HK-2 (cell line): ENCODE data around the gene LRRC74B.
"Not testable (repeated sequence)": the region's sequence is repeated elsewhere in the genome, so short reads cannot be mapped to it uniquely, and the experiment has no call there.

Experiments used
- DNase-seq: peaks from one replicate; pipeline ENCODE4 v3.0.0-alpha.2; 2018; ENCODE audit not compliant: unreplicated experiment

Gene LRRC74B

GRCh38 chr22:21054714-21055563 lies 9.2 kb downstream of the LRRC74B start:
- no peak for DNase-seq

- DNase-seq = no peak
These were observed 9.8 kb downstream of the LRRC74B start for GRCh38 chr22:21055564-21055834.

- no peak for DNase-seq
These were observed 10.2 kb downstream of the LRRC74B start for GRCh38 chr22:21055880-21056319.

GRCh38 chr22:21060363-21060762 lies 14.6 kb downstream of the LRRC74B start:
- not testable (repeated sequence) for DNase-seq

DNA sequence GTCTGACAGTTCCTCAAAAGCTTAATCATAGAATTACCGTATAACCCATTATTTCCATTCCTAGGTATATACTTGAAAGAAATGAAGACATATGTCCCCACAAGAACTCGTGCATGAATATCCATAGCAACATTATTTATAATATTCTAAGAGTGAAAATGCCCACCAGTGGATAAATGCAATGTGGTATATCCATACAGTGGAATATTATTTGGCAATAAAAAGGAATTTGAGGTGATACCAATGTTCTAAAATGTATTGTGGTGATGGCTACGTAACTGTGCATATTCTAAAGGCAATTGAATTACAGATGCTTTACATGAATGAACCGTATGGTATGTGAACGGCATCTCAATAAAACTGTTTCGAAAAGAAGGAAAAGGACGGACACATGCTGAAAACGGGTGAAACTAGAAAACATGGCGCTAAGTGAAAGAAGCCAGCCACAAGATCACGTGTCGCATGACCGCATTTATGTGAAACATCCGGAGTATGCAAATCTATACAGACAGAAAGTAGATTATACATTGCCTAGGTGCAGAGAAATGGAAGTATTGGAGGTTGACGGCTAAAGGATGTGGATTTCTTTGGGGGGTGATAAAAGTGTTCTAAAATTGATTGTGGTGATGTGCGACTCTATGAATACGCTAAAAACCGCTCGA lies 16.0 kb downstream of the LRRC74B start:
- not testable (repeated sequence) for DNase-seq

DNA sequence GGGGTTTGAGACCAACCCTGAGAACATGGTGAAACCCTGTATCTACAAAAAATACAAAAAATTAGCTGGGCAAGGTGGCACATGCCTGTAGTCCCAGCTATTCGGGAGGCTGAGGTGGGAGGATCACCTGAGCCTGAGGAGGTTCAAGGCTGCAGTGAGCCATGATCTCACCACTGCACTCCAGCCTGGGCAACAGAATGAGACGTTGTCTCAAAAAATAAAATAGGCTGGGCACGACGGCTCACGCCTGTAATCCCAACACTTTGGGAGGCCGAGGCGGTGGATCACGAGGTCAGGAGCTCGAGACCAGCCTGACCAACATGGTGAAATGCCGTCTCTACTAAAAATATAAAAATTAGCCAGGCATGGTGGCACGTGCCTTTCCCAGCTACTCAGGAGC lies 18.7 kb downstream of the LRRC74B start:
- DNase-seq = not testable (repeated sequence)

- DNase-seq = no peak
These were observed 19.4 kb downstream of the LRRC74B start for GRCh38 chr22:21064917-21065864.

GRCh38 chr22:21067075-21067900 lies 21.5 kb downstream of the LRRC74B start:
- DNase-seq = no peak

DNA sequence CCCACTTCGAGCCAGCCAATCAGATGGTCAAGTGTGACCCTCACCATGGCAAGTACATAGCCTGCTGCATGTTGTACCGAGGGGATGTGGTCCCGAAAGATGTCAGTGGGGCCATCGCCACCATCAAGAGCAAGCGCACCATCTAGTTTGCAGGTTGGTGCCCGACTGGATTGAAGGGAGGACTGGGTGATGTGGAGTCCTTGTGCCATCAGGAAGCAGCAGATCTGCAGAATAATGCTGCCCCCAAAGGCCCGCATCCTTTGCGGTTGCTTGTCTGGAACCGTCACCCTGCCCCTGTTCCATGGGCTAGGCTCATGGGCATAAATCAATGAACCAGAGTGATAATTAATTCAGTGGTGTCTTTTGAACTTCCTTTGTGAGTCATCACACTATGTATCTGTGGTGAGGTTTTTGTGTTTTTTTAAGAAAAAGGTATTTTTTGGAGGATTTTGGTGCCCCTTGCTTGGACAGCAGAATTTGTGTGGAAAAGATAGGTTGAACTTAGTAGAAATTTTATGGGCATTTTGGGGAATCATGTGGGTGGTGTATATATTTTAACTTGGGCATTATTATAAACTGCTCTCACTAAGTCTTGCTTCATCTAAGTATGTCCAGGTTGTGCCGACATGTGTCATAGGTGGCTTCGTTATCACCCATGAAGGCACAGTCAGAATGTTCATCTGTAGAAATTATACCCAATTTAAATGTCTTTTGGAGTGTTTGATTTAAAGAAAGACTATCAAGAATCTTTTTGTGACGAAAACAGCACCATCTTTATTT lies 22.3 kb downstream of the LRRC74B start:
- no peak for DNase-seq

GRCh38 chr22:21068681-21069276 lies 23.0 kb downstream of the LRRC74B start:
- DNase-seq = no peak

DNA sequence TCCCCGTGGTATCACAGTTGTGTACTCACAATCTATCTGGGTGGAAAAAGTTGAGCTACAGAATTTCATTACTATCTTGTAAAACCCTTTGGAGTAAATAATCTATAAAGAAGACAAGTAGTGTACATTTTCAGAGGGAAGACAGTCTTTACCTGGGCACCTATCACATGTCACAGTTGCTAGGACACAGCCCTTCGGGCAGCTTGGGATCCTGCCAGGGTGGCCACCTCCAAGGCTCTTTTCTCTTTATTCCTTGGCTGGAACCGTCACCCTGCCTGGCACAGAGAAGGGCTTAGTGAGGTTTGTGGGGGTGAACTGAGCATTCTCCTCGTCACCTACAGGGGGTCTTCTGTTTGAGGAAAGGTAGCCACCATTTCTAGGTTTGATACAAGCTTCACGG lies 23.6 kb downstream of the LRRC74B start:
- DNase-seq = no peak

- no peak for DNase-seq
These were observed 25.2 kb downstream of the LRRC74B start for GRCh38 chr22:21070690-21071615.

DNA sequence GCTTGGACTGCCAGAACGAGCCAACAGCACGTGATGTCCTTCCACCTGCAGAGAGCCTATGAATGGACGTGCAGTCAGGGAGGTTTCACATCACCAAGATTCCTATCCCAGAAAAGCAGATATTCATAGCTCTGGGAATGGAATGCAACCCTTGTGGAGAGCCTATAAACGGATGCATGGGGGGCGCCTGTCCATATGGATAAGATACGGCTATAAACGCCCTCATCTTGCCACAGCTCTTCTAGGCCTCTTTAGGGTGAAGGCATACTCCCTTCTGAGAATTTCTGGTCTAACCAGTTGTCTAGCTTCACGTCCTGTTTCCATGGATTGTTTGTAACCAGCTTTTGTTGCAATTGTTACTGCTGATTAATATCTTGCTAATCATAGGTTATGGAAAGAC lies 26.1 kb downstream of the LRRC74B start:
- not testable (repeated sequence) for DNase-seq

DNA sequence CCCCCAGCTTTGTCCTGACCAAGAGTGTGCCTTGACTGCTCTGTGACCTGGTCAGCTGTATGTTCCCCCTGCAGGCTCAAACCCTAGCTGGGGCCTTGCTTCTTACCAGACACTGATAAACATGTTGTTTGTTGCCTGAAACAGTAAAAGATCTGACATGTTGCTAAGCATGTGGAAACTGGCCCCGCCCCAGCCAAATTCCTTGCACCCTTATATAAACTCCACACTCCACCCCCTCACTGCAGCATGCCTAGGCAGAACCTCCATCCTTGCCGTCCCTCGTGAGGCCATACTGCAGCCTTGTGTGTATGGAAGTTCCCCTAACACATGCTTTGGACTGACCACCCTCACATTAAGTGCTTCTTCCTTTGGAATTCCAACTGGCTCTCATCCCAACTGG lies 27.3 kb downstream of the LRRC74B start:
- DNase-seq = no peak

GRCh38 chr22:21073482-21073881 lies 27.7 kb downstream of the LRRC74B start:
- no peak for DNase-seq

DNA sequence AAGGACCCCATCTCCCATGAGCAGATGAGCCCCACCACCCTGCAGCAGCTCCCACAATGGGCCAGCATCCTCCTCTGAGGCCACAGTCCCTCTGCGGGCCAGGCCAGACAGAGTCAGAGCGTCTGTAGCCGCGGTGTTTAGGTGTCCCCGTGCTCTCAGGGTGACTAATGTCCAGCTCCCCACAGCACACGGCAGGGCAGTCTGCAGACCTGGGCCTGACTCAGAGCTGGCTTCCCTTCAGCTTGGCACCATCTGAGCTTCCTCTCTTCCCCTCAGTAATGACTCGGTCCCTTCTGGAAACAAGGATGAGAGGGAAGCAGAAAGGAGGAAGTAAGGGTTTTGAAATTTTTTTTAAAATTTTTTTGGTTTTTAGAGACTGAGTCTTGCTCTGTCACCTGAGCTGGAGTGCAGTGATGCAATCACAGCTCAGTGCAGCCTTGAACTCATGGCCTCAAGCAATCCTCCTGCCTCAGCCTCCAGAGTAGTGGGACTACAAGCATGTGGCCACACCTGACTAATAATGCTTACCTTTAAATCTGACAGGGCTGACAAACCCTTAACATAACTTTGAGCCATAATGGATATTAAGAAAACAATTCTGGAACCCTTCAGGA lies 28.5 kb downstream of the LRRC74B start:
- DNase-seq = peak; percentile 57

GRCh38 chr22:21075516-21076138 lies 29.9 kb downstream of the LRRC74B start:
- DNase-seq = no peak
